Activated CD8-positive, alpha-beta T cell treated with anti-CD3 and anti-CD28 coated beads for 36 hours (primary cell): ENCODE data around the gene NPHP4. TPM values are rescaled to one million over a fixed set of nuclear protein-coding genes. Genes with fewer than 3 reads are reported as not detected.

Experiments
- ATAC-seq: fragments of 200-7000 bp; cut with Tn5 transposase; one replicate; pipeline ENCODE4 v1.10.0; 2021; ENCODE audit warnings: mild to moderate bottlenecking, moderate library complexity
- CTCF ChIA-PET: fragments of 350-600 bp; sonication (Branson Sonifier 250); formaldehyde crosslinking; loops from one replicate; lab custom pipeline; 2021; ENCODE audit warnings: antibody characterized with exemption; lab: Charles Lee
- POLR2A ChIA-PET: fragments of 350-600 bp; sonication (Branson Sonifier 250); formaldehyde crosslinking; loops from one replicate; lab custom pipeline; 2021; ENCODE audit warnings: antibody characterized with exemption; lab: Charles Lee
- DNase-seq: peaks from one replicate; pipeline ENCODE4 v3.0.0-alpha.2; 2020
- H3K27ac Mint-ChIP-seq: one replicate; pipeline ENCODE4 v1.8.0; 2021; ENCODE audit warnings: mild to moderate bottlenecking, mixed read lengths
- H3K27me3 Mint-ChIP-seq: one replicate; pipeline ENCODE4 v1.8.0; 2021; ENCODE audit warnings: mixed read lengths
- H3K36me3 Mint-ChIP-seq: one replicate; pipeline ENCODE4 v1.8.0; 2021; ENCODE audit warnings: low read depth, mixed read lengths
- H3K4me1 Mint-ChIP-seq: one replicate; pipeline ENCODE4 v1.8.0; 2021; ENCODE audit warnings: low read depth, mixed read lengths
- H3K4me3 Mint-ChIP-seq: one replicate; pipeline ENCODE4 v1.8.0; 2021; ENCODE audit warnings: mild to moderate bottlenecking, moderate library complexity, mixed read lengths
- H3K9me3 Mint-ChIP-seq: one replicate; pipeline ENCODE4 v1.8.0; 2021; ENCODE audit warnings: mixed read lengths
- CTCF ChIP-seq: fragments of 200-600 bp; IDR thresholded peaks from one replicate; pipeline ENCODE4 v1.8.0; 2022; ENCODE audit warnings: antibody characterized with exemption, mild to moderate bottlenecking
- intact Hi-C: fragments of 100-400 bp; cut with micrococcal nuclease; formaldehyde crosslinking; loops from one replicate; pipeline ENCODE4 v1.10.0; 2022
- total RNA-seq, 2 experiments: library from RNA; stranded (reverse); gene quantifications; one replicate each; pipeline ENCODE4 v1.2.3, GENCODE V29; 2021

Gene NPHP4
- total RNA-seq, 2 experiments from 2014 or later: 16.5 to 16.8 TPM

GRCh38 chr1:5830771-5831599, 161.2 kb downstream of the NPHP4 start:
- Mint-ChIP-seq H3K4me1 (no peaks in the 10 kb centered on the region), H3K27ac (no peak overlapping the region), H3K4me3 (no peak overlapping the region), H3K36me3 (no peaks in the 10 kb centered on the region), H3K9me3 (no peaks in the 10 kb centered on the region), H3K27me3 (peaks cover 1% of the 10 kb centered on the region)
- intact Hi-C loops: no loop called here
- DNase-seq (peak; percentile 18), ATAC-seq (peak; percentile 34)
- ChIA-PET CTCF (interaction anchor here (0.8 kb wide), 1 partner anchor 30 kb away, joined by 3 read pairs; no protein-coding TSS in a partner anchor), POLR2A (no interaction called here)
- no peak for TF ChIP-seq CTCF

- Mint-ChIP-seq H3K4me3 (no peak overlapping the region), H3K36me3 (no peaks in the 10 kb centered on the region), H3K9me3 (peaks cover 2% of the 10 kb centered on the region), H3K27ac (no peak overlapping the region), H3K27me3 (peaks cover 2% of the 10 kb centered on the region), H3K4me1 (no peaks in the 10 kb centered on the region)
- ATAC-seq: no peak
- CTCF ChIA-PET: no interaction called here
- intact Hi-C loops: no loop called here
- DNase-seq: no peak
- no peak for TF ChIP-seq CTCF
- POLR2A ChIA-PET: no interaction called here
These were observed 162.8 kb downstream of the NPHP4 start for GRCh38 chr1:5829414-5829813.

GRCh38 chr1:5828308-5828935, 163.8 kb downstream of the NPHP4 start:
- ChIA-PET CTCF (no interaction called here), POLR2A (no interaction called here)
- H3K4me1 Mint-ChIP-seq: no peaks in the 10 kb centered on the region
- DNase-seq: no peak
- TF ChIP-seq CTCF: no peak
- ATAC-seq: no peak
- no peak overlapping the region for H3K27ac Mint-ChIP-seq
- intact Hi-C loops: no loop called here
- peaks cover 3% of the 10 kb centered on the region for H3K9me3 Mint-ChIP-seq
- no peak overlapping the region for H3K4me3 Mint-ChIP-seq
- H3K36me3 Mint-ChIP-seq: no peaks in the 10 kb centered on the region
- peaks cover 2% of the 10 kb centered on the region for H3K27me3 Mint-ChIP-seq

- Mint-ChIP-seq H3K4me3 (no peak overlapping the region), H3K9me3 (peaks cover 3% of the 10 kb centered on the region), H3K4me1 (no peaks in the 10 kb centered on the region), H3K36me3 (no peaks in the 10 kb centered on the region), H3K27ac (no peak overlapping the region), H3K27me3 (peaks cover 2% of the 10 kb centered on the region)
- CTCF ChIA-PET: no interaction called here
- POLR2A ChIA-PET: no interaction called here
- intact Hi-C loops: no loop called here
- ATAC-seq (no peak), DNase-seq (no peak)
- no peak for TF ChIP-seq CTCF
These were observed 164.7 kb downstream of the NPHP4 start for GRCh38 chr1:5827516-5827915.

- H3K9me3 Mint-ChIP-seq: peaks cover 3% of the 10 kb centered on the region
- TF ChIP-seq CTCF: no peak
These were observed 165.6 kb downstream of the NPHP4 start for GRCh38 chr1:5826601-5827000.

More at GRCh38 chr1:5826601-5827000, 165.6 kb downstream of the NPHP4 start:
- CTCF ChIA-PET: no interaction called here
- Mint-ChIP-seq H3K27me3 (peaks cover 3% of the 10 kb centered on the region), H3K36me3 (no peaks in the 10 kb centered on the region), H3K4me3 (no peak overlapping the region), H3K4me1 (no peaks in the 10 kb centered on the region), H3K27ac (no peak overlapping the region)
- POLR2A ChIA-PET: no interaction called here
- intact Hi-C loops: no loop called here
- ATAC-seq (no peak), DNase-seq (no peak)
